Ascending aorta (tissue), 2 donors: ENCODE results near the gene PAFAH1B1. TPM values are rescaled to one million over a fixed set of nuclear protein-coding genes. Genes with fewer than 3 reads are reported as not detected.

ENCODE experiments used
- DNase-seq, 2 donors: peaks; one replicate each; pipeline ENCODE4 v3.0.0-alpha.2; 2019; ENCODE audit warnings: low spot score in 2 of 2
- H3K27ac ChIP-seq, 2 donors: fragments of 200-600 bp; sonication (generic); one replicate each; pipeline ENCODE4 v1.5.1; 2016 to 2017; ENCODE audit warnings: mild to moderate bottlenecking in 1 of 2
- H3K27me3 ChIP-seq: fragments of 200-600 bp; sonication (generic); one replicate; pipeline ENCODE4 v1.5.1; 2017
- H3K36me3 ChIP-seq, 2 donors: fragments of 200-600 bp; sonication (generic); one replicate each; pipeline ENCODE4 v1.5.1; 2016
- H3K4me1 ChIP-seq, 2 donors: fragments of 200-600 bp; sonication (generic); one replicate each; pipeline ENCODE4 v1.5.1; 2016 to 2017; ENCODE audit warnings: mild to moderate bottlenecking in 1 of 2
- H3K4me3 ChIP-seq, 2 donors: fragments of 200-600 bp; sonication (generic); one replicate each; pipeline ENCODE4 v1.5.1; 2016 to 2017; ENCODE audit warnings: mild to moderate bottlenecking in 1 of 2
- H3K9me3 ChIP-seq, 2 donors: fragments of 200-600 bp; sonication (generic); one replicate each; pipeline ENCODE4 v1.5.1; 2016
- CTCF ChIP-seq, 3 experiments: fragments of 200-600 bp in 2 of 3; fragments of 450-650 bp in 1 of 3; sonication (generic) in 2 of 3; IDR thresholded peaks; one replicate each; pipeline ENCODE4 v1.5.1; 2016 to 2019; ENCODE audit warnings: antibody characterized with exemption in 3 of 3, mild to moderate bottlenecking in 1 of 3, moderate library complexity in 1 of 3
- intact Hi-C: fragments of 100-400 bp; cut with DNase I; formaldehyde crosslinking; loops from one replicate; pipeline ENCODE4 v1.15.1; 2023
- total RNA-seq: library from RNA; depleted of rRNA; stranded (reverse); fragments of >200 nt; gene quantifications from one replicate; pipeline ENCODE4 v1.1.0, GENCODE V29; 2016

The PAFAH1B1 gene
- total RNA-seq, 1 donor from 2014 or later = 29.6 TPM

GRCh38 chr17:2730764-2731353 is 137.4 kb downstream of the PAFAH1B1 start:
- no peak for TF ChIP-seq CTCF (IDR thresholded peaks at IDR 0.05)
- Histone ChIP-seq H3K36me3 (no peaks in the 10 kb centered on the region), H3K9me3 (no peaks in the 10 kb centered on the region), H3K27ac (no peak overlapping the region), H3K4me1 (no peaks in the 10 kb centered on the region), H3K4me3 (no peak overlapping the region), H3K27me3 (no peaks in the 10 kb centered on the region)
- intact Hi-C loops = no loop called here
- no peak for DNase-seq

GRCh38 chr17:2731807-2732206 is 138.4 kb downstream of the PAFAH1B1 start:
- Histone ChIP-seq H3K4me3 (no peak overlapping the region), H3K27ac (no peak overlapping the region), H3K27me3 (no peaks in the 10 kb centered on the region), H3K9me3 (no peaks in the 10 kb centered on the region), H3K4me1 (no peaks in the 10 kb centered on the region), H3K36me3 (no peaks in the 10 kb centered on the region)
- no peak for DNase-seq
- no peak for TF ChIP-seq CTCF (IDR thresholded peaks at IDR 0.05)
- intact Hi-C loops = no loop called here

GRCh38 chr17:2734939-2735338 is 141.5 kb downstream of the PAFAH1B1 start:
- no peak for DNase-seq
- Histone ChIP-seq H3K36me3 (no peaks in the 10 kb centered on the region), H3K27me3 (no peaks in the 10 kb centered on the region), H3K9me3 (no peaks in the 10 kb centered on the region), H3K27ac (no peak overlapping the region), H3K4me3 (no peak overlapping the region), H3K4me1 (no peaks in the 10 kb centered on the region)
- TF ChIP-seq CTCF (IDR thresholded peaks at IDR 0.05) = no peak
- intact Hi-C loops = no loop called here

Other genes starting within 250 kb of the PAFAH1B1 start
- gene MNT, start 192.6 kb upstream of the PAFAH1B1 start, total RNA-seq = 4.9 TPM
- gene METTL16, start 81.8 kb upstream of the PAFAH1B1 start, total RNA-seq = 15.3 TPM
- gene CLUH, start 118.1 kb downstream of the PAFAH1B1 start, total RNA-seq = 58.1 TPM
- not detected for gene CCDC92B, start 156.0 kb downstream of the PAFAH1B1 start, total RNA-seq
- gene RAP1GAP2, start 202.8 kb downstream of the PAFAH1B1 start, total RNA-seq = 1.6 TPM